Measurements from ENCODE around the gene CALU. TPM values are rescaled to one million over a fixed set of nuclear protein-coding genes. Genes with fewer than 3 reads are reported as not detected.

Gene CALU
- total RNA-seq, 1 experiment from 2014 or later: 147 TPM

GRCh38 chr7:128807191-128807590 is 68.0 kb downstream of the CALU start:
- ChIA-PET POLR2A (no interaction called here), CTCF (no interaction called here)
- Mint-ChIP-seq H3K4me3 (ENCODE audit: unreplicated experiment) (no peak overlapping the region), H3K27ac (ENCODE audit: low read depth, unreplicated experiment) (no peak overlapping the region), H3K9me3 (ENCODE audit: unreplicated experiment) (no peaks in the 10 kb centered on the region), H3K27me3 (ENCODE audit: insufficient read depth, unreplicated experiment) (no peaks in the 10 kb centered on the region), H3K4me1 (ENCODE audit: insufficient read depth, unreplicated experiment) (no peaks in the 10 kb centered on the region), H3K36me3 (ENCODE audit: insufficient read depth, unreplicated experiment) (peaks cover 16% of the 10 kb centered on the region)
- BruUV-seq (replicated peaks): no TSS peak
- intact Hi-C loops (cut with micrococcal nuclease): no loop called here
- no peak for TF ChIP-seq CTCF (IDR thresholded peaks at IDR 0.05; ENCODE audit: unreplicated experiment)
- DNase-seq (ENCODE audit: unreplicated experiment): no peak

- Mint-ChIP-seq H3K4me1 (ENCODE audit: insufficient read depth, unreplicated experiment) (no peaks in the 10 kb centered on the region), H3K27ac (ENCODE audit: low read depth, unreplicated experiment) (no peak overlapping the region), H3K36me3 (ENCODE audit: insufficient read depth, unreplicated experiment) (peaks cover 16% of the 10 kb centered on the region), H3K27me3 (ENCODE audit: insufficient read depth, unreplicated experiment) (peaks cover 2% of the 10 kb centered on the region), H3K9me3 (ENCODE audit: unreplicated experiment) (no peaks in the 10 kb centered on the region), H3K4me3 (ENCODE audit: unreplicated experiment) (no peak overlapping the region)
- intact Hi-C loops (cut with micrococcal nuclease): no loop called here
- no peak for DNase-seq (ENCODE audit: unreplicated experiment)
- POLR2A ChIA-PET: no interaction called here
- CTCF ChIA-PET: interaction anchor here (0.6 kb wide), 1 partner anchor 267 kb away, joined by 3 read pairs; no protein-coding TSS in a partner anchor
- no peak for TF ChIP-seq CTCF (IDR thresholded peaks at IDR 0.05; ENCODE audit: unreplicated experiment)
- BruUV-seq (replicated peaks): no TSS peak
Observed at GRCh38 chr7:128809363-128809762, 70.2 kb downstream of the CALU start.

GRCh38 chr7:128810473-128810872 is 71.3 kb downstream of the CALU start:
- ChIA-PET CTCF (no interaction called here), POLR2A (no interaction called here)
- no TSS peak for BruUV-seq (replicated peaks)
- intact Hi-C loops (cut with micrococcal nuclease): no loop called here
- no peak for DNase-seq (ENCODE audit: unreplicated experiment)
- Mint-ChIP-seq H3K9me3 (ENCODE audit: unreplicated experiment) (no peaks in the 10 kb centered on the region), H3K27me3 (ENCODE audit: insufficient read depth, unreplicated experiment) (peaks cover 13% of the 10 kb centered on the region), H3K36me3 (ENCODE audit: insufficient read depth, unreplicated experiment) (peaks cover 16% of the 10 kb centered on the region), H3K27ac (ENCODE audit: low read depth, unreplicated experiment) (no peak overlapping the region), H3K4me3 (ENCODE audit: unreplicated experiment) (no peak overlapping the region), H3K4me1 (ENCODE audit: insufficient read depth, unreplicated experiment) (peaks cover 3% of the 10 kb centered on the region)
- no peak for TF ChIP-seq CTCF (IDR thresholded peaks at IDR 0.05; ENCODE audit: unreplicated experiment)

- no peak overlapping the region for H3K4me3 Mint-ChIP-seq (ENCODE audit: unreplicated experiment)
- ChIA-PET CTCF (no interaction called here), POLR2A (no interaction called here)
- no peaks in the 10 kb centered on the region for H3K9me3 Mint-ChIP-seq (ENCODE audit: unreplicated experiment)
- no peak overlapping the region for H3K27ac Mint-ChIP-seq (ENCODE audit: low read depth, unreplicated experiment)
- H3K36me3 Mint-ChIP-seq (ENCODE audit: insufficient read depth, unreplicated experiment): peaks cover 16% of the 10 kb centered on the region
- DNase-seq (ENCODE audit: unreplicated experiment): no peak
- H3K4me1 Mint-ChIP-seq (ENCODE audit: insufficient read depth, unreplicated experiment): peaks cover 6% of the 10 kb centered on the region
- intact Hi-C loops (cut with micrococcal nuclease): no loop called here
- no TSS peak for BruUV-seq (replicated peaks)
- TF ChIP-seq CTCF (IDR thresholded peaks at IDR 0.05; ENCODE audit: unreplicated experiment): no peak
- H3K27me3 Mint-ChIP-seq (ENCODE audit: insufficient read depth, unreplicated experiment): peaks cover 18% of the 10 kb centered on the region
Observed at GRCh38 chr7:128810997-128811396, 71.8 kb downstream of the CALU start.

Measured in MCF 10A (cell line).